GM21367 (cell line): ENCODE data around the gene PASK.

Experiments
- ATAC-seq: cut with Tn5 transposase; IDR thresholded peaks from one replicate; pipeline ENCODE4 v1.9.1; 2021; ENCODE audit not compliant: unreplicated experiment

Gene PASK

DNA sequence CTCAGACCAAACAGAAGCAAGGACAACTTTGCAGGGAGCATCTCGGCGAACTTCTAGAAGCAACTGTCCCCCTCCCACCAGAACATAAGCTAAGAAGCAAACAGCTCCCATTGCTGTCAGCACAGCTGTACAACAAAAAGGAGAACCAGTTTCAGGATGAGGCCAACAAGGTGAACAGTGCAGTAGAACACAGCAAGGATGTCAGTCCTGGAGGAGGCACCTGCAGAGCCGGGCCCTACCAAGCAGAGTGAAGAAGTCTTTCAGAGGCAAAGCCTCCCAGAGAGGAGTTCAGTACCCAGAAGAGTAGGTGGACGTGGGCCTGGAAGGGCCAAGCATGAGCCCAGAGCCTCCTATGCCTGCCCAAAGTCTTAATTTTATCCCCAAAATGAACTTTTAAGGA is 1.0 kb downstream of the PASK start:
- no peak for ATAC-seq

DNA sequence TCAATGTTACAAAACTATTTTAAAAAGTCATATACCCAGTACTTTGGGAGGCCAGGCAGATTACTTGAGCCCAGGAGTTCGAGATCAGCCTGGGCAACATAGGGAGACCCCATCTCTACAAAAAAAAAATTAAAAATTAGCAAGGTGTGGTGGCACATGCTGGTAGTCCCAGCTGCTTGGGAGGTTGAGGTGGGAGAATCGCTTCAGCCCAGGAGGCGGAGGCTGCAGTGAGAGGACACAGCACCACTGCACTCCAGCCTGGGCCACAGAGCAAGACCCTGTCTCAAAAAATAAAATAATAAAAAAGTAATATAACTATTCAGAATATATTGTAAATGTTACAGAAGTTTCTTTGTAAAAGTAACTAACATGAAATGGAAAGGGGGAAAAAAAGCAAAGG is 1.9 kb downstream of the PASK start:
- ATAC-seq = no peak

DNA sequence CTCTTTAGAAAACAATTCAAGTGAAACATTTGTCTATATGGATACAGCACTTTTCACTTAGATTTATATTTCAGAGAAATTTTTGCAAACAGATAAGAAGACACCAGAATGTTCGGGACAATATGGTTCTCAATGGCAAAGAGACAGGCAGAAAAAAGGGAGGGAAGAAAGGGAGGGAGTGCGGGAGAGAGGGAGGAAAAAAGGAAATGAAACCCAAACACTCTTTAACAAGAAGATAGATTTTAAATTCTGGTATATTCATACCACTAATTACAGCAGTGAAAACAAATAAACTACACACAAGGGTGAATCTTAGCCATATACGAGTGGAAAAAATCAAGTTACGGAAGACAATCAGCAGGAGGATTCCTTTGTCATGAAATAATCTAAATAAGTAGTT is 3.0 kb downstream of the PASK start:
- ATAC-seq = no peak

DNA sequence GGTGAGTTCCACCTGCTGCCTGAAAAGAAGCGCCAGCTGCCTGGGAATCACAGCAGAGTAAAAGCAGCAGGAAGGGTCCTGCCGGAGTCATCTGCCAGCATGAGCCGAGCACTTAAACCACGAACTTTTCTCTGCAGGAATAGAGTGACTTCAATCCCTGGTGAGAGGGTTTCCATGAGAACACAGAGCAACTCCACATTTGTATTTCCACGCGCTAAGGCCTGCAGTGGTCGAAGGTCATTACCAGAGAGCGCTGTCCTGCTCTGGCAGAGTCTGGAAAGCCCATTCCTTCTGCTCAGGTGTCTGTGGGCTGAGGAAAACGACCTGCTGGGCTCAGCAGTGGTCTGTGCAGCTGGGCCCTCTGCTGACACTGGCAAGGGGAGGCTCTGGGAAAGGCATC is 6.7 kb downstream of the PASK start:
- no peak for ATAC-seq

- no peak for ATAC-seq
Observed at GRCh38 chr2:241142063-241142462, 7.2 kb downstream of the PASK start.

DNA sequence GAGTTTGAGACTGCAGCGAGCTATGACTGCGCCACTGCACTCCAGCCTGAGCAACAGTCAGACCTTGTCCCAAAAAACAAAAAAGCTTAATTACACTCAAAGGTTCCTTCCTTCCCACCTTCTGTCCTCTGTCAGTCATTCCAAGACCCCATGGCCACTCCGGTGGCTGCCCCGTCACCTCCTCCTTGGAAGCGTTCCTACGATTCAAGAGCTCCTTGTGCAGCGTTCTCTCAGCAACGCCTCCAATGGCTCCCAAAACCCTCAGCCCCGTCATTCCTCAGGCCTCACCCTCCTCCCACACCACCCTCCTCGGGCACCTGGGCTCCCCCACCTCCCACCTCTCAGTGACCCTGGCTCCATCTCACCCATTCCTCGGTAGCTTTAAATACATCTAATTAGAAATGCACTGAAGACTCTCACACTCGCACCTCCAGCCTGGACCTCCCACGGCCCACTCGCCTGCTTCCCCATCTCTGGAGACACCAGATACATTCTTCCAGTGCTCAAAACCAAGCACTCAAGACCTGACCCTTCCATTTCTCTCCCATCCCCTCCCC is 8.0 kb downstream of the PASK start:
- ATAC-seq = no peak

DNA sequence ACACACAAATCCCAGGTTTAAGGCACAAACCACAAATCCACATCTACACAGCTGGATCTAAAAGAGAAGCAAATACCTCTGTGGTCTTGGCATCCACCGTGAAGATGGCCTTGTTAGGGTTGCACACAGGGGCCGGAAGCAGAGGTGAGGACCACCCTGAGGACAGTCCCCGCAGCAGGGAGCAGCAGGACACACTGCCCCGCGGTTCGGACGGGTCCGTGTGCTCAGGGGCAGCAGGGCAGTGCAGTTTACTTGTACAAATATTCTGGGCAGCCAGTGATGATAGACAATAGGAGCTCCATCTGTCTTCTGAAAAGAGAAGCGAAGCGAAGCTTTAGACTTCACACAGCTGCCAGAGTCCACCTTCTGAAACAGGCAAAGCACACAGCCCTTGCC is 8.8 kb downstream of the PASK start:
- no peak for ATAC-seq

DNA sequence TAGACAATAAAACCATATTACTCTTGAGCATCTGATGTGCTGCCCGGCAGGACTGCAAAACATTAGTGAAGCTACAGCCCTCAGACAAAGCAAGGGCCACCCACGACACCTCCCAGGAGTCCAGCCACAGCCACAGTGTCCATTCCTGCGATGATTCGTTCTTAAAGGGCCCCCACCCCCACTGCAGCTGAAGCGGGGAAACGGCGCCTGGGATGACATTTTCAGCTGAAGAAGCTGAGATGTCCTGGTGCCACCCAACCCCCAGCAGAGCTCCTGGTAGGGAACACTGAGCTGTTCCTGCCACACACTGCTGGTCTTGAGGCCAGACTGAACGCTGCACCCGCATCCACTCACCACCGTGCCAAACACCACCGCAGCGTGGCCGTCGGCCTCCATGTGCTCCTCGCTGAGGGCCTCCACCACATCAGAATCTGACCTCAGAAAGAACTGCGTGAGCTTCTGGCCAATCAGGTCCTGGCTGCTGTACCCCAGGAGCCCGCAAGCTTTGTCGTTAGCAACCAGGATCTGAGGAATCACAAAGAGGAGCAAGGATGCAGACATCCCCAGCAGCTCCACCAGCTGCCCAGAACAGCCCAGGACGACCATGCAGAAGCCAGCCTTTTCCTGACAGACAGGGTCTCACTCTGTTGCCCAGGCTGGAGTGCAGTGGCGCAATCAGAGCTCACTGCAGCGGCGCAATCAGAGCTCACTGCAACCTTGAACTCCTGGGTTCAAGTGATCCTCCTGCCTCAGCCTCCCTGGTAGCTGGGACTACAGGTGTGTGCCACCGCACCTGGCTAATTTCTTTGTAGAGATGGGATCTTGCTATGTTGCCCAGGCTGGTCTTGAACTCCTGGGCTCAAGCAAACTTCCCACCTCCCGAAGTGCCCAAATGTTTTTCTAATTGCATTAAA is 9.5 kb downstream of the PASK start:
- ATAC-seq = no peak

GRCh38 chr2:241138471-241138870 is 10.8 kb downstream of the PASK start:
- no peak for ATAC-seq

GRCh38 chr2:241137276-241138190 is 11.7 kb downstream of the PASK start:
- no peak for ATAC-seq

GRCh38 chr2:241136661-241137260 is 12.5 kb downstream of the PASK start:
- no peak for ATAC-seq

GRCh38 chr2:241136191-241136590 is 13.1 kb downstream of the PASK start:
- no peak for ATAC-seq

DNA sequence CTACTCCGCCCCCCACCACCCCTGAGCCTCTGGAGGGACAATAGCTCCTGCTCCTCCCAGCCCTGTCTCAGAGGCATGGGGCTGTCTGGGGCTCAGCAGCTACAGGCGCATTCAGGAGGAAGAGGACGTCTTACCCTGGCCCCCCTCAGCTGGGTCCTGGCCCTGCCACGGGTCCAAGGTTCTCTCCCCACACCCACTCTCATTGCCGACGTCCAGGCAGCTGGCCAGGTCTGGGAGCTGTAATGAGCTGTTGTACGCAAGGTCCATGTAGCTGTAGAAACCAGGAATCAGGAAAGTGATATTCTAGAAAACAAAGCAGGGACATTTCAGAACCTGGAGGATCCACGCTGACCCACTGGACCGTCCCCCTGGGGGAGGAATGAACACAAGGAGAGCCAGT is 13.5 kb downstream of the PASK start:
- no peak for ATAC-seq

DNA sequence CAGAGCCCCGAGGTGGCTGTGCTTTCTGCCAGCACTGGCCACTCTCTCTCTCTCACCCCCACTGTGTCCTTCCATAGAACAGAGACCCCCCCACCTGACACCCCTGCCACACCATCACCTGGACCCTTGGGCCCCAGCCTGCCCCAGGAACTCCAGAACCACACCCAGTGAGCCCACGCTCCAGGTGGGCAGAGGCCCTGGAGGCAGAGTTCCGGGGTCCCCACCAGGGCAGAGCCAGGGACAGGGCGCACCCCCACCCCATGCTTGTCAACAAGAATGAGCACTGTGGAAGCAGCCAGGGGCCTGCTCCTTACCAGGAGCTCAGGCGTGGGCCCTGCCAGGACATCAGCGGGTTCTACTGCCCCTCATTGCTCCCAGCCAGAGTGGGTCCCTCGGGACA is 14.6 kb downstream of the PASK start:
- ATAC-seq = no peak

DNA sequence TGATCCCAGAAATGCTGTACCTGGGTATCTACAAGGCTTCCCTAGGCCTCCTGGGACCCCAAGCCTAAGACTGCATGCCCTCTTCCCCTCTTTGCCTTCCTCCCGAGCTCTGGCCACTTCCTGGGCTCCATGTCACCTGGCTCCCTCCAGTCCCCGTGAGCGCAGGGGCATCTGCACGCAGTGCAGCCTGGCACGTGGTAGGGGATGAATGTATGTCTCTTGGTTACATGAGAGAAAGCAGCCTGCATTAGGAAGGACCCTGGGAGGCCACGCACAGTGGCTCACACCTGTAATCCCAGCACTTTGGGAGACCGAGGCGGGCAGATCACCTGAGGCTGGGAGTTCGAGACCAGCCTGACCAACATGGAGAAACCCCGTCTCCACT is 15.8 kb downstream of the PASK start:
- ATAC-seq = no peak

DNA sequence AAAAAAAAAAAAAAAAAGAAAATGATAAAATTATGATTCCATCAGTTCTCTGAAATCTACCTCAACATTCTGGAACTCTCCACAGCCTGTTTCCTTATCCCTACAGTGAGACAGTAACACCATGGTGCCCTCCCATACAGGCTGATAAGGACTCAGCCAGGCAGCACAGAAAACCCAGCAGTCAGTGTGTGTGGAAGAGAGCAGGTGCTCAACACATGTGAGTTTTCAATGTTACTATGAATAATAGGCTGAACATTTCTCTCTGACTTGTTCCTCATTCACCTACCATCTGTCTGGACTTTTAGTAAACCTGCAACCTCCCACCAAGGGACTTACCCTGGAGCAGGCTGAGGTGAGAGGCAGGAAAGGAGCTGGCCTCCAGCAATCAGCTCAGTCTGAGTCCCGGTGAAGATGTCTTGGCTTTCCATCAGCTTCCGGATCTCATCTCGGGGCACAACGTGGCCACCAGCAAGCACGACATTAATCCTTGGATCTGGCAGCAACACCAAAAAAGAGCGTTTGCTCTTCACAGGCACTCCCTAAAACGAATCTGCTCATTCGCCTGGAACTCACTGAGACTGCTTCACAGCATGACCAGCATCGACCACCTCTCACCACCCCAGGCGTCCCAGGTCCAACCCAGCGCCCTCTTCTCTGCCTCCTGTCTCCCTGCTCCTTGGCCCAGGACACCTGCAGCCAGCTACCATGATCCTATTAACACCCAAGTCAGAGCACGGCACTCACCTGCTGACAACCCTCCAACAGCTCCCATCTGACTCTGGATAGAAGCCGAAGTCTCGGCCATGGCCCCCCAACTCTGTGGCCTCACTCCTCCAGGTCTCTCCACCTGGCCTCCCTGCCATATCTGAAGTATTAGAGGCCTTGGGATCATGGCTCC is 16.5 kb downstream of the PASK start:
- ATAC-seq = no peak

- ATAC-seq = no peak
Observed at GRCh38 chr2:241131531-241131930, 17.7 kb downstream of the PASK start.

DNA sequence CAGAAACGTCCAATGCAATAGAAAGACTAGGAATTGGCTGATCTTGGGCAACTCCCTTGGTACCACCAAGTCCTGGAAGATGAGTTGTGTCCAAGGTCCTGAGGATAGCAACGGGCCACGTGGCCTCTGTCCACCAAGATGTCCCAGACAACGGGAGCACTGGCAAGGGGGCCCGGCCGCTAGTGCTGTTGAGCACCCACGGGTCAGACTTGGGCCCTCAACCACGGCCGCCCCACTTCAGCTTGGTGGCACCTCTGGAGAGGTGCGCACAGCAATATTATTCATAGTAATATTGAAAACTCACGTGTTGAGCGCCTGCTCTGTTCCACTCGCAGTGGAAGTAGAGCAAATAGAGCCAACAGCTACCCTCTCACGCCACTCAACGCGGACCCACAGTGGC is 19.0 kb downstream of the PASK start:
- no peak for ATAC-seq

DNA sequence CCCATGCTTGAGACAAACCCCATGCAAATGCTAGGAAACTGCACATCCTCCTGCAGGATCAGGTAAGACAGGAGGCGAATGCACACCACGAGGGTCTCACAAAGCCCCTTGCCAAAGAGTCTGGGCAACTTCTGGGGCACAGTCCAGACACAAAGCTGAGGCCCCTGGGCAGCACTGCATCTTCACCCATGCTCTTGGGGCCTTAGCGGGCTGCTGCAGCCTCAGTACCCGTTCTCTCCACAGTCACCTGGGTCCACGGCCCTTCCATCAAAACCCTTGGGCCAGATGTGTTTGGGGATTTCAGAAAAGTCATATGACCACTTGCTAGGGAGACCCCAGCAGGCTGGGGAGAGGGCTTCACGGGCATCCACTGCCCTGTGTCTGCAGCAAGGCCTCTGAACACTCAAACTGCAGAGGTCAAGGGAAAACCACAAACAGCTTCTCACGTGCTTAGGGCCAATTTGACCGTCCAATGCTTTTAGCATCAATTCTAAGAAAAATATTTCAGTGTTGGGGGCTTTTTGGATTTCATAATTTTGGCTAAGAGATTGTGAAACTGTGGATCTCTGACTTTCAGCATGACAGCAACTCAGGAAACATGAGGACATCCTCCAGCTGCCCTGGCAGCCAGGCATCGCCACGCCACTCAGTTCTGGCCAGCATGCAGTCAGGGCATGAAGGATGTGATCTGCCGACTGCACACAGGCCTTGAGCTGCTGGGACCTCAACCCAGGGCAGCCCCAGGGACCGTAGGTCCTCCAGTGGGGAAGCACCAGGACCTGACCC is 20.0 kb downstream of the PASK start:
- ATAC-seq = no peak

- ATAC-seq = no peak
Observed at GRCh38 chr2:241128266-241128665, 21.0 kb downstream of the PASK start.
